ENCODE data around the gene GEN1.

Gene GEN1

GRCh38 chr2:17729880-17730279, 24.1 kb upstream of the GEN1 start:
- WGBS (ENCODE audit: insufficient coverage, insufficient read length) = no CpG with 5 or more reads among the region's 2 CpGs

GRCh38 chr2:17733599-17733998, 20.3 kb upstream of the GEN1 start:
- no peaks in the 10 kb centered on the region for H3K9me3 ChIP-seq (ENCODE audit: control insufficient read depth, insufficient read depth, low read length)
- H3K27me3 ChIP-seq (ENCODE audit: control insufficient read depth, insufficient read depth, low read length) = no peaks in the 10 kb centered on the region
- no CpG with 5 or more reads among the region's 1 CpG for WGBS (ENCODE audit: insufficient coverage, insufficient read length)
- H3K4me3 ChIP-seq (ENCODE audit: low read length) = no peak overlapping the region
- no peak for DNase-seq (ENCODE audit: low read depth, low spot score)
- no peaks in the 10 kb centered on the region for H3K4me1 ChIP-seq (ENCODE audit: control insufficient read depth, insufficient read depth, low read length)
- no peak overlapping the region for H3K27ac ChIP-seq (ENCODE audit: low read length)
- H3K36me3 ChIP-seq (ENCODE audit: control insufficient read depth, insufficient read depth, low read length) = peaks cover 4% of the 10 kb centered on the region; the same call in 1 of the 2 replicates

More at GRCh38 chr2:17729880-17730279, 24.1 kb upstream of the GEN1 start:
- Histone ChIP-seq H3K27ac (ENCODE audit: low read length) (no peak overlapping the region), H3K4me1 (ENCODE audit: control insufficient read depth, insufficient read depth, low read length) (no peaks in the 10 kb centered on the region), H3K9me3 (ENCODE audit: control insufficient read depth, insufficient read depth, low read length) (no peaks in the 10 kb centered on the region), H3K36me3 (ENCODE audit: control insufficient read depth, insufficient read depth, low read length) (no peaks in the 10 kb centered on the region; the same call in 1 of the 2 replicates), H3K27me3 (ENCODE audit: control insufficient read depth, insufficient read depth, low read length) (no peaks in the 10 kb centered on the region), H3K4me3 (ENCODE audit: low read length) (no peak overlapping the region)
- DNase-seq (ENCODE audit: low read depth, low spot score) = no peak

DNA sequence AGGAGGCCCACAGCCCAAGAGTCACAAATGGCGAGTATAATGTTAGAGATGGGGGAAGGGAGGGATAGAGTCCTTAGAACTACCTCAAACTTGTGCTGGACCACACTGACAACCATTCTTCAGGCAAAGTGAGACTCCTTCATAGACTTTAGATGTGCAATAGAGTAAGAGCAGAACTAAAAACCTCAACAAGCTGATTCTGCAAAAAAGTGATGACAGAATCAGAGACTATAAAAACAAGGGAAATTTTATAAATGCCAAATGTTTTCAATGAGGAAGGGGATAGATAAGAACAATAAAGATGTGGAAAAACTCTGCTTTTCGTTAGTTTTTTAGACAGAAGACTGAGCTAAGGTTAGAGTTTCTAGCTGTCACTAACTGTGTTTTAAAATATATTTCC, 18.1 kb upstream of the GEN1 start:
- WGBS (ENCODE audit: insufficient coverage, insufficient read length) = no CpG with 5 or more reads among the region's 2 CpGs
- no peaks in the 10 kb centered on the region for H3K27me3 ChIP-seq (ENCODE audit: control insufficient read depth, insufficient read depth, low read length)
- no peak overlapping the region for H3K27ac ChIP-seq (ENCODE audit: low read length)
- H3K36me3 ChIP-seq (ENCODE audit: control insufficient read depth, insufficient read depth, low read length) = peaks cover 4% of the 10 kb centered on the region; the same call in 1 of the 2 replicates
- no peaks in the 10 kb centered on the region for H3K4me1 ChIP-seq (ENCODE audit: control insufficient read depth, insufficient read depth, low read length)
- no peak for DNase-seq (ENCODE audit: low read depth, low spot score)
- no peaks in the 10 kb centered on the region for H3K9me3 ChIP-seq (ENCODE audit: control insufficient read depth, insufficient read depth, low read length)
- H3K4me3 ChIP-seq (ENCODE audit: low read length) = no peak overlapping the region

DNA sequence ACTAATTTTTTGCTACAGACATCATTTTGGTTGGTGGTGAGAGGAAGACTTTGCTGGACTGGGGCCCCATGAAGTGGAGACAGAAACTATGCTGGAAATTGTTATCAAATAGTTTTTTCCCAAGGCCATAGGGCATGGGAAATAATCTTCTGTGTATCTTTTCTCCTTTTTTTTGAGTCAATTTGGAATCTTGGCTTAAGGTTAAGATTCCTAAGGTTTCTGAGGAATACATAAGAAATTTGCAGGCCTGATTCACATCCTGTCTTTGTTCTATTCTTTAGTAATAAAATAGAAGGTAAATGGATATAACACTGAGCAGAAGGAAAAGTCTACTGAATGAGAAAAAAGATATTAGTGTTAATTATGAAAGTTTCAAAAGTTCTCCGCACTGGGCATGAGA, 16.9 kb upstream of the GEN1 start:
- peaks cover 4% of the 10 kb centered on the region; the same call in 1 of the 2 replicates for H3K36me3 ChIP-seq (ENCODE audit: control insufficient read depth, insufficient read depth, low read length)
- no CpG with 5 or more reads among the region's 1 CpG for WGBS (ENCODE audit: insufficient coverage, insufficient read length)
- H3K27me3 ChIP-seq (ENCODE audit: control insufficient read depth, insufficient read depth, low read length) = no peaks in the 10 kb centered on the region
- H3K27ac ChIP-seq (ENCODE audit: low read length) = no peak overlapping the region
- no peaks in the 10 kb centered on the region for H3K9me3 ChIP-seq (ENCODE audit: control insufficient read depth, insufficient read depth, low read length)
- DNase-seq (ENCODE audit: low read depth, low spot score) = no peak
- no peak overlapping the region for H3K4me3 ChIP-seq (ENCODE audit: low read length)
- no peaks in the 10 kb centered on the region for H3K4me1 ChIP-seq (ENCODE audit: control insufficient read depth, insufficient read depth, low read length)

- no peaks in the 10 kb centered on the region for H3K4me1 ChIP-seq (ENCODE audit: control insufficient read depth, insufficient read depth, low read length)
- no peak overlapping the region for H3K4me3 ChIP-seq (ENCODE audit: low read length)
- WGBS (ENCODE audit: insufficient coverage, insufficient read length) = no CpG with 5 or more reads among the region's 2 CpGs
- peaks cover 4% of the 10 kb centered on the region; the same call in 1 of the 2 replicates for H3K36me3 ChIP-seq (ENCODE audit: control insufficient read depth, insufficient read depth, low read length)
- no peak overlapping the region for H3K27ac ChIP-seq (ENCODE audit: low read length)
- no peaks in the 10 kb centered on the region for H3K9me3 ChIP-seq (ENCODE audit: control insufficient read depth, insufficient read depth, low read length)
- no peaks in the 10 kb centered on the region for H3K27me3 ChIP-seq (ENCODE audit: control insufficient read depth, insufficient read depth, low read length)
- no peak for DNase-seq (ENCODE audit: low read depth, low spot score)
Observed at GRCh38 chr2:17740203-17740602, 13.7 kb upstream of the GEN1 start.

GRCh38 chr2:17747684-17748452, 6.1 kb upstream of the GEN1 start:
- H3K4me1 ChIP-seq (ENCODE audit: control insufficient read depth, insufficient read depth, low read length) = peaks cover 3% of the 10 kb centered on the region; the same call in 1 of the 2 replicates
- no CpG with 5 or more reads among the region's 4 CpGs for WGBS (ENCODE audit: insufficient coverage, insufficient read length)

GRCh38 chr2:17748745-17749144, 5.2 kb upstream of the GEN1 start:
- no peak overlapping the region for H3K27ac ChIP-seq (ENCODE audit: low read length)

More at GRCh38 chr2:17747684-17748452, 6.1 kb upstream of the GEN1 start:
- H3K27ac ChIP-seq (ENCODE audit: low read length) = no peak overlapping the region
- H3K9me3 ChIP-seq (ENCODE audit: control insufficient read depth, insufficient read depth, low read length) = no peaks in the 10 kb centered on the region
- H3K36me3 ChIP-seq (ENCODE audit: control insufficient read depth, insufficient read depth, low read length) = no peaks in the 10 kb centered on the region; the same call in 1 of the 2 replicates
- H3K27me3 ChIP-seq (ENCODE audit: control insufficient read depth, insufficient read depth, low read length) = no peaks in the 10 kb centered on the region
- DNase-seq (ENCODE audit: low read depth, low spot score) = no peak
- no peak overlapping the region for H3K4me3 ChIP-seq (ENCODE audit: low read length)

DNA sequence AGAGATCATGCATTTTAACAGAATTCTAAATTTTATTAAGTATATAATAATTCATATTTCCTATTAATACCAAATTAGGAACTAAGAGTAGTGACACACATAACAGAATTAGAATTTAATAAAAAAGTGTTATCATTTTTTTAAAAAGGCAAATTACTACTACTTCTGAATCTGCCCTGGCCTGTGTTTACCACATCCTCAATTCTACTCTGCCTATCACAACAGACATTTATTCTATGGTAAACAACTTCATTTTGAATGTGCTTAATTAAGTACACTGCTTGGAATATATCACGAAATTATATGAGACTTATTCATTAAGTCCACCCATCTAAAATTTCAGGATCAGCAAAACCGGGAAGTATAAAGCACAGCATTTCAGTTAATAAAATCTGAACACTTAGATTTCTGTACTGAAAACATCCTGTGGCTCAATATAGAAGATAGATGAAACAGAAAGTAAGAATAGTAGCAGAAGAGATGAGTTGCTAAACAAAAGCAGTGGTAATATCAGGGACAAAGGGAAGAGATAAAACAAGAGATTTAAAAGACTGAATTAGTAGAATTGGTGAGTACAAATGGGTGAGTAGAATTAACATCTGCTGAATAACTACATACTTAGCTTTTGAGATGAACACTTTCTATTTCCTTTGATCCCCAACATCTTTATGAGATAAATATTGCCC, 4.0 kb upstream of the GEN1 start:
- Histone ChIP-seq H3K27me3 (ENCODE audit: control insufficient read depth, insufficient read depth, low read length) (no peaks in the 10 kb centered on the region), H3K4me1 (ENCODE audit: control insufficient read depth, insufficient read depth, low read length) (peaks cover 3% of the 10 kb centered on the region; the same call in 1 of the 2 replicates), H3K27ac (ENCODE audit: low read length) (no peak overlapping the region), H3K9me3 (ENCODE audit: control insufficient read depth, insufficient read depth, low read length) (no peaks in the 10 kb centered on the region), H3K4me3 (ENCODE audit: low read length) (no peak overlapping the region), H3K36me3 (ENCODE audit: control insufficient read depth, insufficient read depth, low read length) (no peaks in the 10 kb centered on the region)
- WGBS (ENCODE audit: insufficient coverage, insufficient read length) = no CpG with 5 or more reads among the region's 2 CpGs
- DNase-seq (ENCODE audit: low read depth, low spot score) = no peak

More at GRCh38 chr2:17748745-17749144, 5.2 kb upstream of the GEN1 start:
- Histone ChIP-seq H3K27me3 (ENCODE audit: control insufficient read depth, insufficient read depth, low read length) (no peaks in the 10 kb centered on the region), H3K36me3 (ENCODE audit: control insufficient read depth, insufficient read depth, low read length) (no peaks in the 10 kb centered on the region; the same call in 1 of the 2 replicates), H3K9me3 (ENCODE audit: control insufficient read depth, insufficient read depth, low read length) (no peaks in the 10 kb centered on the region), H3K4me3 (ENCODE audit: low read length) (no peak overlapping the region), H3K4me1 (ENCODE audit: control insufficient read depth, insufficient read depth, low read length) (peaks cover 3% of the 10 kb centered on the region; the same call in 1 of the 2 replicates)
- no peak for DNase-seq (ENCODE audit: low read depth, low spot score)
- whole genome bisulfite sequencing (ENCODE audit: insufficient coverage, insufficient read length) = no CpG with 5 or more reads among the region's 6 CpGs

DNA sequence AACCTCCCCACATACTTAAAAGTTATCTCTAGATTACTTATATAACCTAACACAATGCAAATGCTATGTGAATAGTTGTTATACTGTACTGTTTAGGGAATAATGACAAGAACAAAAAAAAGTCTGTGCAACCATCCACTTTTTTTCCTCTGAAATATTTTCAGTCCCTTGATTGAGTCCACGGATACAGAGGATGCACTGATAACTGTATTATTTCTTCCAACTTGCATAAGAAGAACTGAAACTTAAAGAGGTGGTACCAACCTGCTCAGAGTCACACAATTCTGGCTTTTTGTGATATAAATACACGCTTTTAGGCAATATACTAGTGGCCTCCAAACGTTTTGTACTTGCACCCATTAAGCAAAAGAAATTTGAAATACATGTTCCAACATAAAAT, 1.7 kb upstream of the GEN1 start:
- H3K4me1 ChIP-seq (ENCODE audit: control insufficient read depth, insufficient read depth, low read length) = peaks cover 2% of the 10 kb centered on the region; the same call in 1 of the 2 replicates
- no CpG with 5 or more reads among the region's 3 CpGs for WGBS (ENCODE audit: insufficient coverage, insufficient read length)
- DNase-seq (ENCODE audit: low read depth, low spot score) = no peak
- H3K36me3 ChIP-seq (ENCODE audit: control insufficient read depth, insufficient read depth, low read length) = no peaks in the 10 kb centered on the region
- no peaks in the 10 kb centered on the region for H3K27me3 ChIP-seq (ENCODE audit: control insufficient read depth, insufficient read depth, low read length)
- H3K4me3 ChIP-seq (ENCODE audit: low read length) = no peak overlapping the region
- H3K27ac ChIP-seq (ENCODE audit: low read length) = no peak overlapping the region
- no peaks in the 10 kb centered on the region for H3K9me3 ChIP-seq (ENCODE audit: control insufficient read depth, insufficient read depth, low read length)

- DNase-seq (ENCODE audit: low read depth, low spot score) = no peak
- Histone ChIP-seq H3K36me3 (ENCODE audit: control insufficient read depth, insufficient read depth, low read length) (no peaks in the 10 kb centered on the region), H3K4me3 (ENCODE audit: low read length) (peak overlapping the region; percentile 60), H3K4me1 (ENCODE audit: control insufficient read depth, insufficient read depth, low read length) (no peaks in the 10 kb centered on the region), H3K27ac (ENCODE audit: low read length) (no peak overlapping the region), H3K27me3 (ENCODE audit: control insufficient read depth, insufficient read depth, low read length) (no peaks in the 10 kb centered on the region), H3K9me3 (ENCODE audit: control insufficient read depth, insufficient read depth, low read length) (no peaks in the 10 kb centered on the region)
- no CpG with 5 or more reads among the region's 70 CpGs for WGBS (ENCODE audit: insufficient coverage, insufficient read length)
Observed at GRCh38 chr2:17752892-17753802, 791 bp upstream of the GEN1 start.
